ENCODE data around the gene TRIM9.

GRCh38 chr14:50974118-50974517, 120.8 kb downstream of the TRIM9 start:
- TF ChIP-seq, protein P1, sequence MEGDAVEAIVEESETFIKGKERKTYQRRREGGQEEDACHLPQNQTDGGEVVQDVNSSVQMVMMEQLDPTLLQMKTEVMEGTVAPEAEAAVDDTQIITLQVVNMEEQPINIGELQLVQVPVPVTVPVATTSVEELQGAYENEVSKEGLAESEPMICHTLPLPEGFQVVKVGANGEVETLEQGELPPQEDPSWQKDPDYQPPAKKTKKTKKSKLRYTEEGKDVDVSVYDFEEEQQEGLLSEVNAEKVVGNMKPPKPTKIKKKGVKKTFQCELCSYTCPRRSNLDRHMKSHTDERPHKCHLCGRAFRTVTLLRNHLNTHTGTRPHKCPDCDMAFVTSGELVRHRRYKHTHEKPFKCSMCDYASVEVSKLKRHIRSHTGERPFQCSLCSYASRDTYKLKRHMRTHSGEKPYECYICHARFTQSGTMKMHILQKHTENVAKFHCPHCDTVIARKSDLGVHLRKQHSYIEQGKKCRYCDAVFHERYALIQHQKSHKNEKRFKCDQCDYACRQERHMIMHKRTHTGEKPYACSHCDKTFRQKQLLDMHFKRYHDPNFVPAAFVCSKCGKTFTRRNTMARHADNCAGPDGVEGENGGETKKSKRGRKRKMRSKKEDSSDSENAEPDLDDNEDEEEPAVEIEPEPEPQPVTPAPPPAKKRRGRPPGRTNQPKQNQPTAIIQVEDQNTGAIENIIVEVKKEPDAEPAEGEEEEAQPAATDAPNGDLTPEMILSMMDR (conservative IDR thresholded peaks at IDR 0.05; ENCODE audit: low read depth, low read length): no peak
- no peak for TF ChIP-seq EZH2 (IDR thresholded peaks at IDR 0.05; ENCODE audit: borderline replicate concordance, low read depth, low read length, poor library complexity, severe bottlenecking)

Data from A673 (cell line).